ENCODE data around the gene TPM3. TPM values are rescaled to one million over a fixed set of nuclear protein-coding genes. Genes with fewer than 3 reads are reported as not detected.

Gene TPM3
- polyA plus RNA-seq, 3 donors = 418 to 1,159 (median 1,153) TPM

DNA sequence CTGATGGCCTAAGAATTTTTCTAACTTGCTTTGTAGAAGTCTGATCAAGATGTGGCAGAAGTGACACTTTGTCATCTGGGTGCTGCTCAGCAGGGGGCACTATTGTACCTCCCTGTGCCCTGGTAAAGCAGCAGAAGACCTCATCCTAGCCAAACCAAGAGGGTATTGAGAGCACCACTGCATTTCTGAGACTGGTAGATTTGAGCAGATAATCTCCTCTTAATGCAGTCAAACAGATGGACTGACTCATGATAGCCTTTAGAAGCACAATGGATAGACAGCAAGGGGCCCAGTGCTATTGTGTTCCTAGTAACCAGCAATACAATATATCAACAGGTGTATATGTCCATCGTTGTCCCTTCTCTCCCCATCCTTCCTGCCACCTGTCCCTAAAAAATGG is 5.7 kb downstream of the TPM3 start:
- intact Hi-C loops (cut with micrococcal nuclease) = loop anchor here in 1 of 2 donors (10.0 kb wide), 1 partner anchor 61 kb away; no protein-coding TSS in a partner anchor
- Mint-ChIP-seq H3K4me3 (no peak overlapping the region), H3K27ac (no peak overlapping the region), H3K9me3 (peaks cover 0 to 4% (median 0%) of the 10 kb centered on the region in 7 donors), H3K27me3 (ENCODE audit: low read depth in 3 of 3) (peaks cover 0 to 4% (median 0%) of the 10 kb centered on the region in 3 donors), H3K4me1 (peaks cover 21% of the 10 kb centered on the region), H3K36me3 (peaks cover 5 to 12% of the 10 kb centered on the region in 2 donors)
- no peaks in the 10 kb centered on the region for H3K9me3 ChIP-seq (replicated peaks in 1 of 2; ENCODE audit: control insufficient read depth in 1 of 2, insufficient read depth in 1 of 2, low read length in 2 of 2)
- no peaks in the 10 kb centered on the region for H3K27me3 ChIP-seq (ENCODE audit: control insufficient read depth in 2 of 2, insufficient read depth in 2 of 2, low read length in 2 of 2)
- no peak overlapping the region for H3K4me3 ChIP-seq (replicated peaks in 1 of 3; ENCODE audit: low read depth in 2 of 3, low read length in 3 of 3)
- no peaks in the 10 kb centered on the region for H3K36me3 ChIP-seq (replicated peaks in 1 of 2; ENCODE audit: control insufficient read depth in 1 of 2, insufficient read depth in 2 of 2, low read length in 2 of 2)
- peak; percentile 44 to 57 (median 55) for DNase-seq
- no peak overlapping the region for H3K9ac ChIP-seq (ENCODE audit: insufficient read depth, low read length, poor library complexity, severe bottlenecking)
- H4K20me1 ChIP-seq (ENCODE audit: insufficient read depth, low read length) = peaks cover 18% of the 10 kb centered on the region
- H3K4me2 ChIP-seq (replicated peaks; ENCODE audit: extremely low read depth, low read length, poor library complexity, severe bottlenecking) = no peak overlapping the region
- peaks cover 15 to 25% of the 10 kb centered on the region in 2 donors for H3K4me1 ChIP-seq (ENCODE audit: control insufficient read depth in 1 of 2, insufficient read depth in 2 of 2, low read length in 2 of 2)
- peaks cover 28% of the 10 kb centered on the region for H3K79me2 ChIP-seq (ENCODE audit: insufficient read depth, low read length)
- WGBS (ENCODE audit: insufficient coverage) = no CpG with 5 or more reads among the region's 1 CpG
- no peak overlapping the region for H3K27ac ChIP-seq (ENCODE audit: low read depth in 1 of 2, low read length in 2 of 2)
- H2AFZ ChIP-seq (ENCODE audit: insufficient read depth, low read depth, low read length, poor library complexity, severe bottlenecking) = no peak overlapping the region
- TF ChIP-seq, protein P1, sequence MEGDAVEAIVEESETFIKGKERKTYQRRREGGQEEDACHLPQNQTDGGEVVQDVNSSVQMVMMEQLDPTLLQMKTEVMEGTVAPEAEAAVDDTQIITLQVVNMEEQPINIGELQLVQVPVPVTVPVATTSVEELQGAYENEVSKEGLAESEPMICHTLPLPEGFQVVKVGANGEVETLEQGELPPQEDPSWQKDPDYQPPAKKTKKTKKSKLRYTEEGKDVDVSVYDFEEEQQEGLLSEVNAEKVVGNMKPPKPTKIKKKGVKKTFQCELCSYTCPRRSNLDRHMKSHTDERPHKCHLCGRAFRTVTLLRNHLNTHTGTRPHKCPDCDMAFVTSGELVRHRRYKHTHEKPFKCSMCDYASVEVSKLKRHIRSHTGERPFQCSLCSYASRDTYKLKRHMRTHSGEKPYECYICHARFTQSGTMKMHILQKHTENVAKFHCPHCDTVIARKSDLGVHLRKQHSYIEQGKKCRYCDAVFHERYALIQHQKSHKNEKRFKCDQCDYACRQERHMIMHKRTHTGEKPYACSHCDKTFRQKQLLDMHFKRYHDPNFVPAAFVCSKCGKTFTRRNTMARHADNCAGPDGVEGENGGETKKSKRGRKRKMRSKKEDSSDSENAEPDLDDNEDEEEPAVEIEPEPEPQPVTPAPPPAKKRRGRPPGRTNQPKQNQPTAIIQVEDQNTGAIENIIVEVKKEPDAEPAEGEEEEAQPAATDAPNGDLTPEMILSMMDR (IDR thresholded peaks at IDR 0.05) = peak; percentile 84

DNA sequence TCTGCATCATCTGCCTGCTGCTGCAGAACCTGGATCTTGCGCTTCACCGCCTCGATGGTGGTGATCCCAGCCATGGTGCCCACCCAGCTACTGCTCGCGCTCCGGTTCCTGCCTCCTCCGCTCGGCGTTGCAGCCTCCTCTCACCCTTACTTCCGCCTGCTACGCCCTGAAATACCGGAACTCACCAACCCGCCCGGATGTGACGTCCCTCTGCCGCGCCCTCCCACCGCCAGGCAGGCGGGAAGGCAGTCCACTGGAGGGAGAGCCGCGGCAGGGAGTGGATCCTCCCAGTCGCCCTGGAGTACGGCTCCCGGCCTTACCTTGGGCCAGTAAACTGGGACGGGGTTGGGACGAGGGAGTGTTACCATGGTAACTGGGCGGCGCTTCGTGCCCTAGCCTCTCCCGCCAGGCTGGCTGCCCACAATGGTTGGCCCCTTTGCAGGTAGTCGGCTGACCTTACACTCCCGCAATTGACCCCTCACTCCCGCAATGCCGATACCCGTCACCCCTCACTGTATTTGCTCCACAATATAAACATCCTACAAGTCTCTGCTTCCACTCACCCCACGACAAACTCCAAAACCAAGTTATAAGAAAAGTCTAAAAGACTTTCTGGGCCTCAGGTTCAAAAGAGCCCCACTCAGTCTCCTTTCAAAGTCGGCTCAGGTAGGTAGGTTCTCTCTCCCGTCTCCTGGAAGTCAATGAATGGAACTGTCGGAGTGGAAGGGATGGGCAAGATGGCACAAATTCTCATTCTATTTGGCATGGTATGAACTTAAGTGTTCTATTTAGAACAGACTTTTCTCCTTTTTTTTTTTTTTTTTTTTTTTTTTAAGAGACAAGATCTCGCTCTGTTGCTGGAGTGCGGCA is 8.6 kb downstream of the TPM3 start:
- Histone ChIP-seq H2AFZ (ENCODE audit: insufficient read depth, low read depth, low read length, poor library complexity, severe bottlenecking) (peak overlapping the region; percentile 89), H3K4me3 (replicated peaks in 1 of 3; ENCODE audit: low read depth in 2 of 3, low read length in 3 of 3) (peak overlapping the region; percentile 80 to 98 (median 80)), H3K27ac (ENCODE audit: low read depth in 1 of 2, low read length in 2 of 2) (peak overlapping the region; percentile 74 to 94), H3K4me2 (replicated peaks; ENCODE audit: extremely low read depth, low read length, poor library complexity, severe bottlenecking) (peak overlapping the region; percentile 82), H4K20me1 (ENCODE audit: insufficient read depth, low read length) (peaks cover 47% of the 10 kb centered on the region), H3K4me1 (ENCODE audit: control insufficient read depth in 1 of 2, insufficient read depth in 2 of 2, low read length in 2 of 2) (peaks cover 39 to 46% of the 10 kb centered on the region in 2 donors), H3K27me3 (ENCODE audit: control insufficient read depth in 2 of 2, insufficient read depth in 2 of 2, low read length in 2 of 2) (no peaks in the 10 kb centered on the region), H3K9me3 (replicated peaks in 1 of 2; ENCODE audit: control insufficient read depth in 1 of 2, insufficient read depth in 1 of 2, low read length in 2 of 2) (no peaks in the 10 kb centered on the region), H3K36me3 (replicated peaks in 1 of 2; ENCODE audit: control insufficient read depth in 1 of 2, insufficient read depth in 2 of 2, low read length in 2 of 2) (peaks cover 6 to 9% of the 10 kb centered on the region in 2 donors), H3K9ac (ENCODE audit: insufficient read depth, low read length, poor library complexity, severe bottlenecking) (peak overlapping the region; percentile 80), H3K79me2 (ENCODE audit: insufficient read depth, low read length) (peaks cover 57% of the 10 kb centered on the region)
- Mint-ChIP-seq H3K27me3 (ENCODE audit: low read depth in 3 of 3) (peaks cover 0 to 4% (median 0%) of the 10 kb centered on the region in 3 donors), H3K4me1 (peaks cover 41% of the 10 kb centered on the region), H3K27ac (peak overlapping the region; percentile 99 to 100 (median 100)), H3K4me3 (peak overlapping the region; percentile 100), H3K9me3 (peaks cover 0 to 4% (median 0%) of the 10 kb centered on the region in 7 donors), H3K36me3 (peaks cover 6 to 31% of the 10 kb centered on the region in 2 donors)
- 3% methylated on average over 33 of the region's 41 CpGs for WGBS (ENCODE audit: insufficient coverage)
- DNase-seq = peak; percentile 89 to 92 (median 91)
- intact Hi-C loops (cut with micrococcal nuclease) = loop anchor here (5.0 to 10.0 kb wide), 4 partner anchors 34 to 89 kb away; partner anchors contain the start of genes HAX1 (in 1 of the 2) and UBAP2L (in 1 of the 2)
- TF ChIP-seq, protein P1 (IDR thresholded peaks at IDR 0.05) = no peak

All from CD14-positive monocyte (primary cell).